ENCODE data around the gene NCAPH2. TPM values are rescaled to one million over a fixed set of nuclear protein-coding genes. Genes with fewer than 3 reads are reported as not detected.

Gene NCAPH2
- total and polyA plus RNA-seq, 2 of the 8 experiments (the other 6 are each of a cell fraction or from before 2014, with no cell fraction given): 62.2 to 81.6 TPM

DNA sequence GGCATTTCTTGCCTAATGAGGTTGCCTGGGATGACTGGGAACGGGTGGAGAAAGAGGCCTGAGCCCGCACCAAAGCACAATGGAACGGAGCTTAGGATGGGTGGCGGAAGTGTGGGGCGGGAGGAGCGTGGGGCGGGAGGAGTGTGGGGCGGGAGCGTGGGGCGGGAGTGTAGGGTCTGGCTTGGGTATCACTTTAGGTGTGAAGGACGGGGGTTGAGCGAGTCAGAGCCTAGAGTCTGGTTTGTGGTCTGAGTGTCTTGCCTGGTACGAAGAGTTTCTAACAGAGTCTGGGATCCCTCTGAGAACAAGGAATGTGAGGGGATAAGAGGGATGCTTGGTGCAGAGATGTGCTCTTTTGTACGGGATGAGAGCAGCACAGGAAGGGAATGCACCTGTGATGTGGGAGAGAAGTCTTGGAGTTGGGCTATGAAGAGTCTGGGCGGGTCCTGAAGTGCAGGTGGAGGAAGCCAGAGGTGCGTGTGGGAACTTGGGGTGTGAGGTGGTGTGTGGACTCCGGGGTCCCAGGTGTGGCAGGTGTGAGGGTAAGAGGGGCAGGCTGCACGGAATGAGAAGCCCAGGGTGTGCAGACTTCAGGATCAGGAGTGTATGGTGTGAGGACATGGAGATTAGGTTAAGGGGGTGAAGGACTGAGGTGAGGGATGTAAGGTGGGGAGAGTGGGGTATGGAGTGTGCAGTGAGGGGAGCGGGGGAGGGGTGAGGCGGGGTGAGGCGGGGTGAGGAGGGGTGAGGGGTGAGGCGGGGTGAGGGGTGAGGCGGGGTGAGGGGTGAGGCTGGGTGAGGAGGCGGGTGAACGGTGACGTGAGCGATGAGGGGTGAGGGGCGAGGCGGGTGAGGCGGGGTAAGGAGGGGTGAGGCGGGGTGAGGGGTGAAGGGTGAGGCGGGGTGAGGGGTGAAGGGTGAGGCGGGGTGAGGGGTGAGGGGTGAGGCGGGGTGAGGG is 53.7 kb downstream of the NCAPH2 start:
- peaks cover 3% of the 10 kb centered on the region; the same call in 1 of the 2 replicates for H3K23me2 ChIP-seq (ENCODE audit: low read depth, low read length)
- H3K4ac ChIP-seq (replicated peaks; ENCODE audit: insufficient read length, low read depth, low read length): no peak overlapping the region
- no peak overlapping the region for H3K14ac ChIP-seq (ENCODE audit: insufficient read length)
- no peak overlapping the region for H4K91ac ChIP-seq (replicated peaks; ENCODE audit: insufficient read length, low read length)
- no peak overlapping the region for H2BK20ac ChIP-seq (ENCODE audit: low read length)
- DNase-seq (ENCODE audit: low read depth in 1 of 2, low spot score in 2 of 2): no peak
- H3K36me3 ChIP-seq (ENCODE audit: control insufficient read depth in 2 of 4, insufficient read depth in 4 of 4, low read length in 3 of 4): no peaks in the 10 kb centered on the region
- H3K23ac ChIP-seq (ENCODE audit: insufficient read length): no peak overlapping the region
- peaks cover 0 to 5% (median 3%) of the 10 kb centered on the region in 4 experiments; a peak in 5 of 7 replicates for H3K27me3 ChIP-seq (replicated peaks in 1 of 4; ENCODE audit: control insufficient read depth in 3 of 4, extremely low read depth in 1 of 4, insufficient read depth in 3 of 4, low read length in 3 of 4)
- no peak overlapping the region for H3K56ac ChIP-seq (replicated peaks; ENCODE audit: insufficient read length, low read depth, low read length)
- H3K18ac ChIP-seq (ENCODE audit: extremely low read depth, low read length): no peak overlapping the region; the same call in 1 of the 2 replicates
- H3K9me3 ChIP-seq (ENCODE audit: insufficient read depth in 2 of 2, low read depth in 1 of 2, low read length in 1 of 2): no peaks in the 10 kb centered on the region
- no peaks in the 10 kb centered on the region for H4K20me1 ChIP-seq (replicated peaks in 1 of 2; ENCODE audit: control insufficient read depth in 1 of 2, insufficient read depth in 2 of 2, low read length in 2 of 2)
- CTCF ChIA-PET (ENCODE audit: partially characterized antibody): interaction anchor here (0.6 to 1.6 kb wide), 2 partner anchors 24 to 59 kb away, joined by 3 read pairs; no protein-coding TSS in a partner anchor
- H3K9ac ChIP-seq (replicated peaks in 1 of 4; ENCODE audit: extremely low read depth in 1 of 4, low read depth in 3 of 4, low read length in 3 of 4): no peak overlapping the region
- no peak overlapping the region for H2AFZ ChIP-seq (ENCODE audit: low read length)
- H3K79me2 ChIP-seq (ENCODE audit: control insufficient read depth in 1 of 2, insufficient read depth in 2 of 2, low read length in 2 of 2): no peaks in the 10 kb centered on the region
- POLR2A ChIA-PET (ENCODE audit: partially characterized antibody): no interaction called here
- no peak overlapping the region for H2BK120ac ChIP-seq (replicated peaks; ENCODE audit: low read depth, low read length)
- H2BK12ac ChIP-seq (ENCODE audit: low read depth, low read length): 0 out of 2 replicates have a peak overlapping the region, but pooled peaks have one; percentile 19
- peaks cover 0 to 3% (median 0%) of the 10 kb centered on the region in 4 experiments; a peak in 2 of 7 replicates for H3K4me1 ChIP-seq (replicated peaks in 1 of 4; ENCODE audit: control insufficient read depth in 3 of 4, insufficient read depth in 4 of 4, low read length in 3 of 4)
- no peak overlapping the region for H4K5ac ChIP-seq (ENCODE audit: insufficient read length, low read depth, low read length)
- H3K27ac ChIP-seq (ENCODE audit: low read depth, low read length): no peak overlapping the region
- WGBS, 2 experiments (ENCODE audit: extremely low coverage in 1 of 2, insufficient coverage in 1 of 2, insufficient read length in 1 of 2, insufficient replicate concordance in 2 of 2, low coverage in 1 of 2, low lambda C conversion rate in 2 of 2, missing lambda C conversion rate in 1 of 2): 77% methylated on average over 9 of the region's 34 CpGs; no CpG with 5 or more reads in 1 of the 2 experiments
- H2BK5ac ChIP-seq (ENCODE audit: low read depth, low read length): no peak overlapping the region
- H4K8ac ChIP-seq (ENCODE audit: extremely low read depth, insufficient read depth, low read length): no peak overlapping the region
- FAIRE-seq: no peak
- no peak overlapping the region for H3K4me3 ChIP-seq (ENCODE audit: extremely low read depth in 1 of 4, insufficient read depth in 2 of 4, low read depth in 3 of 4, low read length in 4 of 4)
- no peak overlapping the region for H2AK5ac ChIP-seq (ENCODE audit: low read depth, low read length)
- H3K79me1 ChIP-seq (ENCODE audit: low read depth, low read length): no peaks in the 10 kb centered on the region
- no peak overlapping the region; a peak in 1 of 4 replicates for H3K4me2 ChIP-seq (ENCODE audit: insufficient read depth in 1 of 2, low read depth in 2 of 2, low read length in 2 of 2)
- H2BK15ac ChIP-seq (ENCODE audit: low read length): peak overlapping the region; percentile 61; the same call in 1 of the 2 replicates
- TF ChIP-seq TAF7 (optimal IDR thresholded peaks at IDR 0.05; ENCODE audit: borderline replicate concordance, low read depth, low read length): no peak
- TF ChIP-seq RBBP5 (IDR thresholded peaks at IDR 0.05; ENCODE audit: borderline replicate concordance, low read depth, low read length): no peak
- no peak for TF ChIP-seq KDM1A (IDR thresholded peaks at IDR 0.05; ENCODE audit: borderline replicate concordance, low read length)
- no peak for TF ChIP-seq TBP (IDR thresholded peaks at IDR 0.05; ENCODE audit: low read depth, low read length)
- no peak for TF ChIP-seq SAP30 (IDR thresholded peaks at IDR 0.05; ENCODE audit: insufficient read depth, insufficient replicate concordance, low read length)
- TF ChIP-seq SIRT6 (IDR thresholded peaks at IDR 0.05; ENCODE audit: low read length): no peak
- TF ChIP-seq RFX5 (IDR thresholded peaks at IDR 0.05; ENCODE audit: borderline replicate concordance, low read depth, low read length): no peak
- TF ChIP-seq SP4 (IDR thresholded peaks at IDR 0.05; ENCODE audit: low read length): no peak
- no peak for TF ChIP-seq CTBP2 (IDR thresholded peaks at IDR 0.05; ENCODE audit: borderline replicate concordance, insufficient read depth, insufficient read length, low read length)
- TF ChIP-seq EP300 (IDR thresholded peaks at IDR 0.05; ENCODE audit: borderline replicate concordance in 1 of 2, low read depth in 2 of 2, low read length in 2 of 2): no peak
- no peak for TF ChIP-seq ZNF274 (IDR thresholded peaks at IDR 0.05; ENCODE audit: borderline replicate concordance, extremely low read depth, low read length)

All from H1 (cell line).